Endothelial cell of umbilical vein (primary cell): ENCODE results near the gene TCP11L2. TPM values are rescaled to one million over a fixed set of nuclear protein-coding genes. Genes with fewer than 3 reads are reported as not detected.

Experiments used
- Bru-seq: library from RNA; stranded (reverse); fragments of 400-500 nt; gene quantifications from one replicate; lab custom pipeline; 2021; lab: Mats Ljungman, UMichigan
- BruChase-seq, 2 experiments: library from RNA; stranded (reverse); fragments of 400-500 nt; gene quantifications; one replicate each; lab custom pipeline; 2021; lab: Mats Ljungman, UMichigan
- BruUV-seq: library from RNA; stranded (reverse); fragments of 400-500 nt; replicated peaks from 2 replicates; lab custom pipeline; 2021; lab: Mats Ljungman, UMichigan
- CTCF ChIA-PET: fragments of 300-600, 350-600 bp; sonication (Branson Sonifier 250); formaldehyde crosslinking; loops from one replicate; lab custom pipeline; 2021; ENCODE audit warnings: antibody characterized with exemption, inconsistent platforms; lab: Charles Lee
- POLR2A ChIA-PET: fragments of 300-600, 350-600 bp; sonication (Branson Sonifier 250); formaldehyde crosslinking; loops from one replicate; lab custom pipeline; 2021; ENCODE audit warnings: antibody characterized with exemption, inconsistent platforms; lab: Charles Lee
- DNase-seq: peaks from one replicate; pipeline ENCODE4 v3.0.0-alpha.2; 2011; ENCODE audit warnings: low read depth, low spot score
- FAIRE-seq: peaks from 2 replicates; lab custom pipeline; 2011; peaks lifted over from hg19 to GRCh38; lab: Jason Lieb, UNC
- H2AFZ ChIP-seq: 2 replicates; pipeline ENCODE4 v1.6.0; 2012; ENCODE audit warnings: low read depth, low read length, control low read depth, inconsistent platforms
- H3K27ac ChIP-seq: 2 replicates; pipeline ENCODE4 v1.5.1; 2011; ENCODE audit warnings: low read depth, mild to moderate bottlenecking, control low read depth, low read length, moderate library complexity; ENCODE audit not compliant: insufficient read depth
- H3K27me3 ChIP-seq, 2 experiments: 2 replicates each; pipeline versions ENCODE4 v1.6.0 to v1.6.1; 2011; ENCODE audit warnings: low read length in 2 of 2, mixed read lengths in 1 of 2; ENCODE audit not compliant: control insufficient read depth in 2 of 2, insufficient read depth in 2 of 2
- H3K36me3 ChIP-seq, 2 experiments: 2 replicates in 1 of 2; 3 replicates in 1 of 2; pipeline ENCODE4 v1.5.1; 2011; ENCODE audit warnings: low read length in 2 of 2, mild to moderate bottlenecking in 1 of 2, moderate library complexity in 1 of 2; ENCODE audit not compliant: control insufficient read depth in 2 of 2, insufficient read depth in 2 of 2; ENCODE audit errors: extremely low read depth in 1 of 2
- H3K4me1 ChIP-seq: 3 replicates; pipeline ENCODE4 v1.5.1; 2011; ENCODE audit warnings: mild to moderate bottlenecking, low read length; ENCODE audit not compliant: control insufficient read depth, insufficient read depth; ENCODE audit errors: extremely low read depth
- H3K4me2 ChIP-seq: 2 replicates; pipeline ENCODE4 v1.6.1; 2011; ENCODE audit warnings: low read length, control low read depth, mixed read lengths; ENCODE audit not compliant: insufficient read depth
- H3K4me3 ChIP-seq, 3 experiments: fragments of 200-600 bp in 1 of 3; sonication (generic), shearing (Covaris generic) in 1 of 3; replicated peaks in 1 of 3; 2 replicates each; pipeline ENCODE4 v1.5.1; 2011 to 2016; ENCODE audit warnings: control low read depth in 3 of 3, low read length in 3 of 3, mild to moderate bottlenecking in 2 of 3, inconsistent platforms in 1 of 3, low read depth in 1 of 3, moderate library complexity in 1 of 3; ENCODE audit not compliant: insufficient read depth in 1 of 3
- H3K79me2 ChIP-seq: 2 replicates; pipeline ENCODE4 v1.6.0; 2012; ENCODE audit warnings: low read length, inconsistent platforms; ENCODE audit not compliant: control insufficient read depth, insufficient read depth
- H3K9ac ChIP-seq: replicated peaks from 2 replicates; pipeline ENCODE3; 2011; ENCODE audit warnings: low read length, control low read depth; ENCODE audit not compliant: insufficient read depth; ENCODE audit errors: extremely low read depth
- H3K9me1 ChIP-seq: replicated peaks from 3 replicates; pipeline ENCODE4 v1.6.0; 2011; ENCODE audit warnings: mild to moderate bottlenecking, low read length; ENCODE audit not compliant: control insufficient read depth, insufficient read depth; ENCODE audit errors: extremely low read depth
- H3K9me3 ChIP-seq: replicated peaks from 2 replicates; pipeline ENCODE4 v1.5.1; 2012; ENCODE audit warnings: low read length, inconsistent platforms; ENCODE audit not compliant: control insufficient read depth, insufficient read depth
- H4K20me1 ChIP-seq: replicated peaks from 2 replicates; pipeline ENCODE3; 2011; ENCODE audit warnings: mild to moderate bottlenecking, low read length; ENCODE audit not compliant: control insufficient read depth, insufficient read depth; ENCODE audit errors: extremely low read depth
- EZH2 ChIP-seq: IDR thresholded peaks from 2 replicates; pipeline ENCODE4 v1.6.1; 2012; ENCODE audit warnings: borderline replicate concordance, low read depth, mild to moderate bottlenecking, moderate library complexity, low read length, inconsistent platforms; ENCODE audit not compliant: severe bottlenecking
- FOS ChIP-seq: IDR thresholded peaks from 2 replicates; pipeline ENCODE4 v1.6.1; 2011; ENCODE audit warnings: mild to moderate bottlenecking, low read length, moderate library complexity, borderline replicate concordance; ENCODE audit not compliant: insufficient read depth
- JUN ChIP-seq: IDR thresholded peaks from 2 replicates; pipeline ENCODE4 v1.6.1; 2011; ENCODE audit warnings: borderline replicate concordance, low read depth; ENCODE audit not compliant: insufficient read length, insufficient read depth
- MAX ChIP-seq: IDR thresholded peaks from 2 replicates; pipeline ENCODE4 v1.6.1; 2011; ENCODE audit not compliant: insufficient read depth, insufficient read length
- MYC ChIP-seq: IDR thresholded peaks from one replicate; pipeline ENCODE4 v1.6.1; 2011; ENCODE audit warnings: mild to moderate bottlenecking, low read depth, low read length
- POLR2AphosphoS5 ChIP-seq: IDR thresholded peaks from 2 replicates; pipeline ENCODE4 v1.6.1; 2012; ENCODE audit warnings: low read depth, mild to moderate bottlenecking, control low read depth, low read length, moderate library complexity; ENCODE audit not compliant: insufficient read depth
- dilution Hi-C: fragments of 300-500 bp; cut with MboI; formaldehyde crosslinking; loops from one replicate; pipeline ENCODE4 v1.15.0; 2019; ENCODE audit warnings: low sequenced_read_pairs; ENCODE audit not compliant: extremely low pct_ligation_motif_present
- intact Hi-C: fragments of 100-400 bp; cut with micrococcal nuclease; formaldehyde crosslinking; loops from one replicate; pipeline ENCODE4 v1.10.0; 2022
- long read RNA-seq: library from polyadenylated mRNA; stranded (forward); transcript quantifications from one replicate; pipeline ENCODE4 v2.0.0, GENCODE V29; 2021
- polyA minus RNA-seq, 3 experiments: library from RNA; depleted of rRNA, polyadenylated mRNA; stranded (reverse); fragments of >200 nt; gene quantifications; 1 replicate in 1 of 3; 2 replicates in 2 of 3; pipeline ENCODE4 v1.2.3, GENCODE V29; 2011
- polyA plus RNA-seq, 4 experiments: library from polyadenylated mRNA; depleted of rRNA in 3 of 4; stranded (reverse) in 3 of 4; unstranded in 1 of 4; fragments of >200 nt; gene quantifications; 2 replicates each; pipeline versions ENCODE4 v1.2.1 to v1.2.3, GENCODE V29; 2011 to 2012; ENCODE audit warnings: missing spikeins in 1 of 4
- total RNA-seq: library from RNA; stranded (reverse); gene quantifications from 2 replicates; pipeline ENCODE4 v1.2.3, GENCODE V29; 2021

The TCP11L2 gene
- total RNA-seq (15.3 and 18.7 TPM in 2 replicates), polyA plus RNA-seq (5.3 and 6.0 TPM in 2 replicates), polyA minus RNA-seq (34.8 and 38.1 TPM in 2 replicates), Bru-seq, nascent RNA (percentile 52 among the genes with signal in this experiment), BruChase-seq, experiment 1, labeled RNA remaining after a 6-hour chase (percentile 44 among the genes with signal in this experiment), BruChase-seq, experiment 2, labeled RNA remaining after a 2-hour chase (percentile 47 among the genes with signal in this experiment)
- polyA plus RNA-seq (2011; cell fraction: cytosol; rRNA removed), result 6.0 and 6.8 TPM in 2 replicates
- 18.7 and 19.0 TPM in 2 replicates for polyA plus RNA-seq (2011; cell fraction: nucleus; rRNA removed)
- polyA plus RNA-seq (2012), result 4.4 and 4.9 TPM in 2 replicates
- 7.3 TPM for polyA minus RNA-seq (2011; cell fraction: cytosol; rRNA and poly(A)+ RNA removed)
- 50.3 and 59.5 TPM in 2 replicates for polyA minus RNA-seq (2011; cell fraction: nucleus; rRNA and poly(A)+ RNA removed)
- long read RNA-seq, partial matches to known transcripts, result 0 of 4 reads
- long read RNA-seq, other reads (novel, unspliced or antisense), result 1 of 4 reads

- H3K4me1 ChIP-seq, result peaks cover 14% of the 10 kb centered on the region
- H3K4me2 ChIP-seq, result peak within 1 kb of the TSS; percentile 57
- peaks cover 0 to 1% of the 10 kb centered on the region in 2 experiments for H3K27me3 ChIP-seq
- no peaks in the 10 kb centered on the region for H3K9me1 ChIP-seq
- peak within 1 kb of the TSS; percentile 62 to 83 (median 73) for H3K4me3 ChIP-seq
- H3K27ac ChIP-seq, result peak within 1 kb of the TSS; percentile 98
- DNase-seq (peak; percentile 79), FAIRE-seq (peak; percentile 78)
- peak; percentile 49 for TF ChIP-seq POLR2AphosphoS5
- no peak for TF ChIP-seq FOS
- H2AFZ ChIP-seq, result peak within 1 kb of the TSS; percentile 89
- H4K20me1 ChIP-seq, result no peaks in the 10 kb centered on the region
- BruUV-seq, result TSS peak; percentile 24
- dilution Hi-C loops, result no loop called here
- H3K9me3 ChIP-seq, result no peaks in the 10 kb centered on the region
- no peaks in the 10 kb centered on the region for H3K79me2 ChIP-seq
- no peaks in the 10 kb centered on the region for H3K36me3 ChIP-seq
- intact Hi-C loops, result loop anchor here (1.0 to 5.0 kb wide), 4 partner anchors 45 to 790 kb away; partner anchors contain the start of genes CKAP4, CRY1 and RIC8B
- ChIA-PET POLR2A (interaction anchor here (1.1 kb wide), 1 partner anchor 20 kb away, joined by 3 read pairs; no protein-coding TSS in a partner anchor), CTCF (interaction anchor here (1.4 to 2.2 kb wide), 2 partner anchors 9 to 20 kb away, joined by 4 to 12 read pairs; no protein-coding TSS in a partner anchor)
- peak within 1 kb of the TSS; percentile 96 for H3K9ac ChIP-seq
These were observed at the start of gene TCP11L2 for GRCh38 chr12:106302401-106303201. TCP11L2 (plus strand) TSS chr12:106302733; CDS start chr12:106311076, 8,343 bp downstream.

GRCh38 chr12:106254724-106255123, 47.8 kb upstream of the TCP11L2 start:
- no TSS peak for BruUV-seq
- CTCF ChIA-PET, result interaction anchor here (1.5 to 5.6 kb wide), 2 partner anchors 28 to 29 kb away, joined by 4 to 27 read pairs; no protein-coding TSS in a partner anchor
- POLR2A ChIA-PET, result interaction anchor here (1.0 kb wide), 1 partner anchor 11 kb away, joined by 3 read pairs; no protein-coding TSS in a partner anchor

More at GRCh38 chr12:106254724-106255123, 47.8 kb upstream of the TCP11L2 start:
- H3K27me3 ChIP-seq, result no peaks in the 10 kb centered on the region
- TF ChIP-seq EZH2 (no peak), MAX (no peak), POLR2AphosphoS5 (no peak), JUN (no peak), MYC (no peak)
- H3K9me3 ChIP-seq, result no peaks in the 10 kb centered on the region
- FAIRE-seq, result no peak
- no peaks in the 10 kb centered on the region for H3K9me1 ChIP-seq
- H3K4me1 ChIP-seq, result no peaks in the 10 kb centered on the region
- H4K20me1 ChIP-seq, result no peaks in the 10 kb centered on the region
- no peak overlapping the region for H3K4me3 ChIP-seq
- H3K9ac ChIP-seq, result no peak overlapping the region
- no peaks in the 10 kb centered on the region for H3K36me3 ChIP-seq
- dilution Hi-C loops, result no loop called here
- no peak overlapping the region for H3K4me2 ChIP-seq
- H3K27ac ChIP-seq, result no peak overlapping the region
- no peak overlapping the region for H2AFZ ChIP-seq
- intact Hi-C loops, result no loop called here
- DNase-seq, result no peak
- no peaks in the 10 kb centered on the region for H3K79me2 ChIP-seq
